Erythroblast (primary cell): ENCODE measurements around the gene C2orf81.

Experiments used
- GATA1 ChIP-seq: IDR thresholded peaks from 2 replicates; pipeline ENCODE4 v1.6.1; 2011; ENCODE audit warnings: low read depth, mild to moderate bottlenecking, control low read depth, low read length, moderate library complexity
- POLR2A ChIP-seq: IDR thresholded peaks from 2 replicates; pipeline ENCODE4 v1.6.1; 2011; ENCODE audit warnings: mild to moderate bottlenecking, low read length

DNA sequence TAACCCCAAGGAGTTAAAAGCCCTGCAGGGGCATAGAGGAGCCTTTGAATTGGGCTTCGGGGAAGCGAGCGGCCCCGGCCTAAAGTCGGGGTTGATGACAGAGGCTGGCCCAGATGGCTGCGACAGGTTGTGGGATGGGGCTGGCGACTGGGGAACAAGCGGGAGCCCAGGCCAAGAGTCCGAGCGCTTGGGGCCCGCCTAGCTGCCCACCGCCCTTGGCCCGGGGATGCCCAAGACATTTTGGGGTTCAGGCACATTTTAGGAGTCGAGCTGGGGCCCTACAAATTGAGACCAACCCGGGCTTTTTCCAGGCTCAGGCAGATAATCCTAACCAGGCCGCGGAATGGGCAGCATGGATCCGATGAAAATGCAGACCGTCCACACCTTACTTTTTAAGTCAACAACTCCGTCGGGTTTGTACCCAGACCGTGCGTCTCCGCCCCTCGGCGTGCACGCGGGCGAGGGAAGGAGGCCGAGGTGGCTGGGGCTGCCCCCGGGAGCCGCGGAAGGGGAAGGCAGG is 19.8 kb upstream of the C2orf81 start:
- TF ChIP-seq POLR2A (no peak), GATA1 (no peak)
